HG03571 (cell line): Measurements from ENCODE around the gene CTNND2.

Source experiments
- ATAC-seq: cut with Tn5 transposase; IDR thresholded peaks from one replicate; pipeline ENCODE4 v1.9.1; 2021; ENCODE audit not compliant: unreplicated experiment

The CTNND2 gene

DNA sequence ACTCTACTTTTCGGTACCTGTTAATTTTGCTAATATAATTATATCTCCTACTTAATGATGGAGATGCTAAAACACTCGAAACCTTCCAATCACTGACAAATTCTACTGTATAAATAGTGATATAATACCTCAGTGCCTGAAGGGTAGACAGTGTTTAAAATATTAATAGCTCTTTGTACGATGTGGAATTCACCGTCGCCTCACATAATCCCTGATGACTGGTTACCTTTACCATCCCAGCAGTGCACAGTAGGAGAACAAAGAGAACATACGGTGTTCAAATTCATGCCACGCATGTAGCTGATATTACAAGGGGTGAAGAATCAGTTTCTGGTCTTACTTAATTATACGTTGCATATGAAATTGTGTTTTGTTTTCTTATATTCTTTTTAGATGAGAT lies 506.7 kb downstream of the CTNND2 start:
- no peak for ATAC-seq

- ATAC-seq, result no peak
These were observed 507.3 kb downstream of the CTNND2 start for GRCh38 chr5:11396917-11397316.

DNA sequence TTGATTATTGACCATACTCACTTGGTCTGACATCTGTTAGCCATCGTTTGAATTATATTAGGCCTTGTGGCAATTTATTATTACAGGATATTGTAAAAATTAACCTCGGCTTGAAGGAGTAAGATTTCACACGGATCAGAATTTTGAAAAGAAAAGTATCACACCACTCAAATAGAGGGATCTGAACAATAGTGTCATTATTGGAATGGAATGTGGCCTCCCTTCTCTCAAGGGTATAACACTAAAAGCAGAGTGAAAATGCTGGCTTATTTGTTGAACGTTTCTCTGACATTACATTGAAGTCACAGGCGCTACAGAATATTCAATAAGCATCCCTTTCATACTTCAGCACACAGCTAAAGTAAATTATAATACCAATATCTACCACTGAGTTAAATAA lies 509.3 kb downstream of the CTNND2 start:
- no peak for ATAC-seq

DNA sequence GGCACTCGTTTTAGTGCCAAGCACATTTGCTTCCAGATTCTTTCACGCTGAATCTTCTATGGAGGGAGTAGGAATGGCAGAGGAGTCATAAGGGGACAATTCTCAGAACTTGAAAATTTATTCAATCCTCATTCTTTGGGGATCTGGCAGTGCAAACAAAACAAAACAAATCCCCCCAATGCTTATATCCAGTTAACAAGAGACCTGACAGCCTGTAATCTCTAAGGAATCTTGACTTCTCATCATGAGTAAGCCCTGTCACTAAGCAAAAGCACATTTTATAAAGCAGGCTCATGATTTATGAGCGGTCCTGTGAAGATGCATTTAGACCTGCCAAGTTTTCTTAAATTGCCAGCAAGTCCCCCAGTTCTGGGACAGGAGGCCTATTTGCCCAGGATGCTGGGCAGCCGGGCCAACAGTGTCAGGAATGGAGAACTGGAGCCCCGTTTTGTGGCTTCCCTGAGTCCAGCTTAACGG lies 513.9 kb downstream of the CTNND2 start:
- no peak for ATAC-seq

GRCh38 chr5:11387382-11387781 lies 516.9 kb downstream of the CTNND2 start:
- no peak for ATAC-seq

DNA sequence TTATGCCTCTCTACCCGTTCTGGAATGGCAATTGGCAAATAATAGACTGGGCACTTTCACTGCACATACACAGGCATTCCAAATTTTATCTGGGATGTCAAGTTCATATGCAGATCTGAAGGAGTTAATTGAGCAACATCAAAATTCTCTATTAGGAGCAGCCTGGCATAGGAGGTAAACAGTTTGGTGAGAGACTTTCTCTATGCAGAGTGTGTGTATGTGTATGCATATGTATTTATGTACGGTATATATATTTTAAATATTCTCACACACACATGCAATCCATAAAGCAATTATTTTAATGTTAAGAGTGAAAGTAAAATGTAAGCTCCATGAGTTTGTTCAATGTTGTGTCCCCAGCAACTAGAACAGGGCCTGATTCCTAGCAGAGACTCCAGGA lies 517.8 kb downstream of the CTNND2 start:
- no peak for ATAC-seq

DNA sequence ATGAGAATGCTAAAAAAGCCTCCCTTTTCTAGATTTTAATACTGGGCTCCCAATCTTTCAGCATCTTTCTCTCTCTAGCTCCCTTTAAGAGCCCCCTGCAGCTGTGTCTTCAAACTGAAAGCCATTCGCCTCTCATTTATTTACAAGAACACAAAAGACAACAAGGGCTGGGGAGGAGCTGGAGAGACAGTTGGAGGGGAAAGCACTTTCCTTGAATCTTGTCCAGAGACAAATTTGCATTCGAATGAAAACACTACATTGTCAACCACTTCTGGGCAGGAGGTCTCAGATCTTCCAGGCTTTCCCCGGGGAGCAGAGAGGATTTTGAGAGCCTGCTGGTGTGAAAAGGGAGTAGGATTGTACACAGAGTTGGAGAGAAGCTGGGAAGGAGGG lies 518.3 kb downstream of the CTNND2 start:
- ATAC-seq, result no peak

- ATAC-seq, result no peak
These were observed 518.9 kb downstream of the CTNND2 start for GRCh38 chr5:11385251-11385900.

DNA sequence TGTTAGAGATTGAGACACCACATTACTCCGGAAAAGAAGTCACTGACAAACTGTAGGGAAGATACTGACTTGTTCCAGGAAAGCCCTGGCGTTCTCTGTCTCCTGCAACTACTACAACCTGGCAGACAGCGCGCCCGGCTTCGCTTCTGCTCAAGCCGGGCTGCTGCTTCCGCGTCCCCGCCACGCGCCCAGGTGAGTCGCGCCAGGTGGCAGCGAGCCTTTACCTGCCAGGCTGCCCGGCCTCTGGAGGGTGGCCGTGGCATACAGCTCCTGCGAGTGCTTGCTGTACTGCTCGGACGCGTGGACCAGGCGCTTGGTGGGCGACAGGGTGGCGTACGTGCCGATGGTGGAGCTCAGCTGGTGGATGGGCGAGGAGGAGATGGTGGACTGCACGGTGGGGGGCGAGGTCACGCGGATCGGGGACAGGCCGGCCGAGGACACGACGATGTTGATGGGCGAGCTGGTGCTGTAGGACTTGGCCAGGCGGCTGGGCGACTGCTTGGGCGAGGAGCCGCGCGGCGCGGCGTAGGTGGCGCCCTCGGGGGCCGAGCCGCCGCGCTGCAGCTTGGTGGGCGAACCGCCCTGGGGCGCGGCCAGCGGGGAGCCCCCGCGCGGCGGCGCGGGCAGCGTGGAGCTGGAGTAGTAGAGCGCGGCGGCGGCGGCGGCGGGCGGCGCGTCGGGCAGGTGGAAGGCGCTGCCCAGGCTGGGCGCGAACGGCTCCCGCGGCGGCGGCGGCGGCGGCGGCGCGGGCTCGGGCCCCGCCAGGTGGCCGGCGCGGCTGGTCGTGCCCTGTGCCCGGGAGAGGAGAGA lies 519.6 kb downstream of the CTNND2 start:
- no peak for ATAC-seq

- ATAC-seq, result no peak
These were observed 520.6 kb downstream of the CTNND2 start for GRCh38 chr5:11383506-11384095.

- ATAC-seq, result no peak
These were observed 525.8 kb downstream of the CTNND2 start for GRCh38 chr5:11378461-11378860.

DNA sequence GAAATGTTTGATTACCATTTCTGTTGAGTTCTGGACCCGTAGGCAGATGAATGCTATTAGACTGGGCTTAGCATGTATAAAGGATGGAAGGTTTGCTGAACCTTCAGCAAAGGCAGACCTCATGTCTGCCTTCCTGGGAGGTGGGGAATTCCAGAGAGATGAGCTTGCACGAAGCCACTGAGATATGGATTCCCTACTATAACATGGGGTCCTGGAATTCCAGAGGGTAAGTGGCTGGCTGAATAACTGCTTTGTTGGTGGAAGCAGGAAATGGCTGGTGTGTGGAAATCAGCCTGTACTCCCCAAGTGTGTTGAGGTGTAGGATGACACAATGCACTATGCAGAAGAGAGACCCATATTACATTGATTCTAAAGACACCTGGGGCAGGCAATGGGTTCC lies 526.4 kb downstream of the CTNND2 start:
- ATAC-seq, result no peak

DNA sequence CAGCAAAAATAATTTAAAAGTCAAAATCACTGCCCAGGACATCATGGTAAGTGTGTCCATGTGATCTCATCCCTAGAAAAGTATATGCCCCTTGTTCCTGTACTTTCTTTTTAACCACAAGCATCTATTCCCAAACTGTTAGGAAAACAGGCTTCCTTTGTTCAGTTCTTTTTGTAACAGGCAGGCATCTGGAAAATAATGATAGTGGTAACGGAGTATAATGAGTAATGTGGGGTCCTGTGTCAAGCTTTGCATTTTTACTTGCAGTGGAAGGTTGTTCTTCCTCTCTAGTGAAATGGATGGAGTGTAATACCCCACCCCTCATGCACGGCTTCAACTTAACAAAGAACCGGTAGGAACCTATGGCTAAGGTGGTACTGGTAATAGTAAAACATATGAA lies 532.1 kb downstream of the CTNND2 start:
- no peak for ATAC-seq

- ATAC-seq, result no peak
These were observed 533.2 kb downstream of the CTNND2 start for GRCh38 chr5:11371021-11371420.

DNA sequence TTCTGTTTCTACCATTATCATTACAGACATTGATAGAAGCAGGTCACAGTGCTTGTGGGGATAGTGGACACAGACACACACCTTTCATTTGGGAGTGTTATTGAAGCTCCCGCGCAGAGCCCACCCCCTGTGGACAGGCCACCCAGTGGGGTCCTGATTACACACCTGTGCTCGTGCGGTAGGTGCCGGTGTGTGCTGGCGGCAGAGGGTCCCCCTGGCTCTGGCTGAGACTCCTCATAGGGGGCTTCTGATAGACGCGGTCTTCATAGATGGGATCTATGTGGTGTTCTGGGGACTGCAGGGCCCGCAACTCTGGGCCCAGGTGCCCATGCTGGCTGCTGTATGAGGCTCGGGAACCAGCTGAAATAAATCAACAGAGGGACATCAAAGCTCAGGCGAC lies 539.7 kb downstream of the CTNND2 start:
- no peak for ATAC-seq

GRCh38 chr5:11363631-11364178 lies 540.5 kb downstream of the CTNND2 start:
- no peak for ATAC-seq

DNA sequence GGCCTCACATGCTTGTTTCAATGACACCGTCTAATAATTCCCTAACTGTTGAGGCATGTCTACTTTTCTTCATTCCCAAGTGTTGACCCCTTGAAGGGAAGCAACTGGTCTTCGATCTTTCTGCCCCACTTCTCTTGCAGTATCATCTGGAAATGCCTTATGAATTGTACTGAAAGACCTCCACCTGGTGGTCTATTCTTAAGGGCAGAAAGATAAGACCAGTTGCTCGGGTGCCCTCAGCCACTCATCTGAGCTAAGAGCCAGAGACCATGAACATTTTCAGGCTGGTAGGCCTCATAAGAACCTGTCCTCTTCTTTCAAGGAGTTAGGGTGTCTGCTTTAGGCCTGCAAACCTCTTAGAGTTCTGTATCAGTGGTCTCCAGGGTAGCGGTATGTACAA lies 542.5 kb downstream of the CTNND2 start:
- ATAC-seq, result no peak

- ATAC-seq, result no peak
These were observed 546.3 kb downstream of the CTNND2 start for GRCh38 chr5:11357928-11358327.

GRCh38 chr5:11355491-11355890 lies 548.8 kb downstream of the CTNND2 start:
- no peak for ATAC-seq

DNA sequence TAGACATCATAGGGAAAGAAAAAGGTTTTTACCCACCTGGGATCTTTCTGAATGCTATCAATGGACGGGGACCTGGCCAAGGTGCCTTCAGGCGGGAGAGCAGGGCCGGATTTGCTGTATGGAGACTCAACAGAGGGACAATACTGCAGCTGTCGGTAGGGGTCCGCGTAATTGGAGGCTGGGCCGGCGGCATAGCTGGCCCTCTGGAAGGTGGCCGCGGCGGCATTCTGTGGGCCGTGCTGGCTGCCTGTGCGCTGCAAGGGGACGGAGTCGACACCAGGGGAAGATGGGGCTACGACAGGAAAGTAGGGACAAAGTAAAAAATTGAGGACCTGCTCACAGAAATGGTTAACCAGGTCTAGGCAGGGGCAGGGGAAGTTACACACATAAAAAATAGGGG lies 557.9 kb downstream of the CTNND2 start:
- ATAC-seq, result no peak

GRCh38 chr5:11335881-11336760 lies 568.1 kb downstream of the CTNND2 start:
- ATAC-seq, result no peak
